Mucosa of gallbladder (tissue), 1 donor: ENCODE measurements around the gene CELA3A. TPM values are rescaled to one million over a fixed set of nuclear protein-coding genes. Genes with fewer than 3 reads are reported as not detected.
"Not testable (repeated sequence)": the region's sequence is repeated elsewhere in the genome, so short reads cannot be mapped to it uniquely, and the experiment has no call there.

ENCODE experiments used
- DNase-seq: peaks from one replicate; pipeline ENCODE4 v3.0.0-alpha.2; 2020; ENCODE audit warnings: low spot score
- total RNA-seq: library from RNA; stranded (reverse); gene quantifications from one replicate; pipeline ENCODE4 v1.2.1, GENCODE V29; 2021
- donor health status: DM: no; HTN: no; CAD: no.

Gene CELA3A
- total RNA-seq, 1 donor from 2014 or later, result 25.1 TPM

DNA sequence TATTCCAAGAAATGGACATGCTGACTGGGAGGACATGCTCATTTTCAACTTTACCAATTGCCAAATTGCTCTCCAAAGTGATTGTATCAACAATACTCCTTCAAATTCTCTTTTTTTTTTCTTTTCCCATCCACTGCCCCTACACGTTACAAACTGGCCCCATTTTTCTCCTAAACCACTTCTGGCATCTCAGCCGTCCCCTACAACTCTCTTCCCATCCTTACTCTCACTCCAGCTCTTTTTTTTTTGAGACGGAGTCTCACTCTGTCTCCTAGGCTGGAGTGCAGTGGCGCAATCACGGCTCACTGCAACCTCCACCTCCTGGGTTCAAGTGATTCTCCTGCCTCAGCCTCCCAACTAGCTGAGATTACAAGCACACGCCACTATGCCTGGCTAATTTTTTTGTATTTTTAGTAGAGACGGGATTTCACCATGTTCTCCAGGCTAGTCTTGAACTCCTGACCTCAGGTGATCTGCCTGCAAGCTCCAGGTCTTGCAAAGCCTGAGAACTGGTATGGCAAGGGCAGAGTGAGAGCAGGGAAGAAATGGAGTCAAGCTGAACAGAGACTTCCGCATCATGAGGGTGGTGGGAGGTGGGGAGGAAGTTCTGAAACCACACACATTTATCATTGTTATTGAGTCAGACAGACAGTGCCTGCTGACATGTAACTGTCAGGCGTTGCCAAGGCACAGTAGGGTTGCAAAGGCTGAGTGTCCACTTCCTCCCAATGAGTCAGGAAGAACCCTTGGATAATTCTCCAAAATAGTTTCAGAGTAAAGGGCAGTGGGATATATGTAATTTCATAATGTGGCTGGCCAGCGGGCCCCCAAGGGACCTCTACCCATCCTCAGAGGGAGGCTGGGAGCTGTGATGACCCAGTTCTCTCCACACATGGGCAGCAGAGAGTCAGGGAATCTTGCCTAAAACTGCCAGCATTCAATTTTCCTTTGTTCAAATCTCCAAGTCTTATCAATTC, 17.4 kb downstream of the CELA3A start:
- no peak for DNase-seq

DNA sequence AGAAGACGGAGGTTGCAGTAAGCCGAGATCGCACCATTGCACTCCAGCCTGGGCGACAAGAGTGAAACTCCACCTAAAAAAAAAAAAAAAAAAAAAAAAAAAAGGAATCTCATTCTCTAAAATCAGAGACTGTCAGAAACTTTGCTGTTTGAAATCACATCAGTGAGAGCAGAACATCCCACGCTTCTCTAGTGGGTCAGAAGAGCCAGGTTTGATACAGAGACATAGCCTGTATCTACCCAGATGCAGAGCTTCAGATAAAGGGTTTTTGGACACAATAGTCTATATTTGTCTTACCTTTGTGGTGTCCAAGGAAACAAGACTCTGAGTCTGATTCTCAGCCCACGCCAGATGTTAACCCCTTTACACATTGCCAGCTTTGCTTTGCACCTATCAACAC, 19.6 kb downstream of the CELA3A start:
- DNase-seq, result no peak

DNA sequence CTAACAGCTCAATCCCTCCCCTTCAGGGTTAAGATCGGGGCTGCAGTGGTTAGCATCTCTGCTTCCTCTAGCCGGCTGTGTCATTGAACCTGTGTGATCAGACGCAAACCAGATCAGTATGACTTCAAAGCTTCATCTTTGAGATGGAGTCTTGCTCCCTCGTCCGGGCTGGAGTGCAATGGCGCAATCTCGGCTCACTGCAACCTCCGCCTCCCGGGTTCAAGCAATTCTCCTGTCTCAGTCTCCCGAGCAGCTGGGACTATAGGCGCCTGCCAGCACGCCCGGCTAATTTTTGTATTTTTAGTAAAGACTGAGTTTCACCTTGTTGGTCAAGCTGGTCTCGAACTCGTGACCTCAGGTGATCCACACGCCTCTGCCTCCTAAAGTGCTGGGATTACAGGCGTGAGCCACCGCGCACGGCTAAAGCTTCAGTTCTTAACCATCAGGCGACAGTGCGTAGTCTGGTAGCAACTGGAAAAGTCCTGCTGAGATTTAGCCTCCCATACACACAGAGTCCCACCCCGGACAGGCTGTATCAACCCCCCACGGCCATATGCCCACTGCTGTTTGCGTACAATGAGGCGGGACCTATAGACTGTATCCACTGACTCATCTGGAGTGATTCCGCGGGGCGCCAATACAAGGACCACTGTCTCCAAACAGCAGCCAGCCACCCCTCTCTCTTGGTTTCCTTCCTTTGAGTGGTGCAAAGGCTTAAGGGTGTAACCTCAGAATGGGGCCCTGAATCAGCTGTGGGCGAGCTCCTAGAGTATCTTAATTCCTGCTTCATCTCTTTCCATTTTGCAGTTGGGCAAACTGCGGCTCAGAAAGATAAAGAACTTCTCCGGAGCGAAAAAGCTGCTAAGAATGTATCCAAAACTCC, 23.3 kb downstream of the CELA3A start:
- DNase-seq, result peak; percentile 51

GRCh38 chr1:22025368-22026155, 24.1 kb downstream of the CELA3A start:
- peak; percentile 69 for DNase-seq

DNA sequence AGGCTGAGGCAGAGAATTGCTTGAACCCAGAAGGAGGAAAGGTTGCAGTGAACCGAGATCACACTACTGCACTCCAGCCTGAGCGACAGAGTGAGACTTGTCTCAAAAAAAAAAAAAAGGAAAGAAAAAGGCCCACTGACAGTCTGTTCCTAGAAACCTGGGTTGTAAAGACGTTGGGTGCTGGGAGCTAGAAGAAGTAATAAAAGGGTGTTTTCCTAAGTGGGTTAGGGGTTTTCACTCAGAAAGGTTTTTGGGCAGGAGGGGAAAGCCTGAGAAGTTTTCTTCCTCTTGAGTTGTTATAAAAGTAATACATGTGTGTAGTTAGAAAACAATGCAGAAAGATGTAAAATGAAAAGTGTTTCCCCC, 25.4 kb downstream of the CELA3A start:
- no peak for DNase-seq

DNA sequence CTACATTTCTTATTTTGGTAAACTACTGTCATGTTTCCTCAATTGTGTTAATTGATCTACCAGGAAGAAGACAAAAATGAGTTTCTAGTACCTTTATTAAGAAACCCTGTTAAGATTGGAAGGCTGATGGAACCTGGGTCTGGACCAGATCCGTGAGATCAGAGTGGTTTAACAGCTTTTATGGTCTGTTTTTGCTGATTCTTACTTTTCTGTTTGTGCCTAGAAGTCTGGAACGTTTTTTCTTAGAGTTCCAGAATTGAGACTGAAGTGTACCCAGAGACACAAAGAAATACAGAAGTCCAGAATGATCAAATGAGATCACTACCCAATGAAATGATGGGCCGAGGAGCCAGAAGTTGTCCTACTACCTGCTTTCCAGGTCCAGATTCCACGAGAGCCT, 28.6 kb downstream of the CELA3A start:
- no peak for DNase-seq

- no peak for DNase-seq
Observed at GRCh38 chr1:22030473-22030872, 29.0 kb downstream of the CELA3A start.

DNA sequence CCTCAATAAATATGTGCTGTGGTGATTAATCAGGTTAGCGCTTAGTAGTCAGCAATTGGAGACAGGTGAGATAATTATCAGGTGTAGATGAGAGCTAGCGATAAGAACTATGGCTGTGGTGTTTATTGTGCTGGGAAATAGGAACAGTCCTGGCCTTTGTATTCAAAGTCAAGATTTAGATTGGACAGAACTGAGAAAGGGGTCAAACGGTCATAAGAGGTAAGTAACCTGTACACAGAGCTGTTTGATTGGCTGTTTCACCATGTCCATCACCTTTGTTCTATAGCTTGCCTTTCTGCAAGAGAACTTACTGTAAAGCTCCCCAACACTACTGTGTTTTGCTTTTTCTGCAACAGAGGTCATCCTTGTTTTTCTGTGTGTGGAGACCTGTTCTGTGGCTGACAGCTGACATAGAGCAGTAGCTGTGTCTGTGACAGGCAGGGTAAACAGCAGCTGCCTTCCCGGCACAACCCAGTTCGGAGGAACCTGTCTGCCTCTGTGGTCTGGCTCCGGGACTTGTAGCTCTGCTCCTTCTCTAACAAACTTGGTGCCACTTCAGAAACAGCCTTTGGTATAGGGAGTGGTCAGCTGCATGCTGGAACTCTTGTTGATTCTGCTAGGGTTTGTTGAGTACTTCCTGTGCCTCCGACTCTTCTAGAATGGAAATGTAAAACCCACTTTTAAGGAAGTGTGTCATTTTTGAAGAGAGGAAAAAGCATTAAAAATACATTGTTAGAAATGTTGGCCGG, 29.9 kb downstream of the CELA3A start:
- DNase-seq, result no peak

DNA sequence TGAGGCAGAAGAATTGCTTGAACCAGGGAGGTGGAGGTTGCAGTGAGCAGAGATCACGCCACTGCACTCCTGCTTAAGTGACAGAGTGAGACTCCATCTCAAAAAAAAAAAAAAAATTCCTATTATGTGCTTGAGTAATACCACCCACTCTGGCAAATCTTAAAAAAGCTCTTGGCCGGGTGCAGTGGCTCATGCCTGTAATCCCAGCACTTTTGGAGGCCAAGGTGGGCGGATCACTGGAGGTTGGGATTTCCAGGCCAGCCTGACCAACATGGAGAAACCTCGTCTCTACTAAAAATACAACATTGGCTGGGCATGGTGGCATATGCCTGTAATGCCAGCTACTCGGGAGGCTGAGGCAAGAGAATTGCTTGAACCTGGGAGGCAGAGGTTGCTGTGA, 33.4 kb downstream of the CELA3A start:
- not testable (repeated sequence) for DNase-seq

- DNase-seq, result no peak
Observed at GRCh38 chr1:22037520-22037919, 36.1 kb downstream of the CELA3A start.

DNA sequence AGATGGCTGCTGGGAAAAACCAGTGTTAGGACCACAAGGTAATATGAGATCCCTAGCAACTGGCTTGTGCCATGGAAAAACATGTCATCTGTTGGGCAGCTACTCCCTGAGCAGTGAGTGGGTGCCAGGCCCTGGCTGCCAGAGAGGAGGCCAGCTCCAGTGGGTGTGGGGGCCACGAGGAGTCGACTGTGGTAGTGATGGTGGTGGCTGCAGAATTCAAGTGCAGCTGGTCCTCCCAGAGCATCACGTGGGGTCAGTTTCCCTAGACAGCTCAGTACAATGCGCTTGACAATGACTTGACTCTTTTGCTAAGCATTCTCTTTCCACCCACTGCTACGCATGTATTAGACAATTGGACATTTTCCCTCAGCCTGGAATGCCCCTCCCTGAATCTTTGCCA, 36.6 kb downstream of the CELA3A start:
- DNase-seq, result no peak

- DNase-seq, result peak; percentile 72
Observed at GRCh38 chr1:22039594-22040285, 38.3 kb downstream of the CELA3A start.

GRCh38 chr1:22040286-22040623, 38.8 kb downstream of the CELA3A start:
- DNase-seq, result no peak

DNA sequence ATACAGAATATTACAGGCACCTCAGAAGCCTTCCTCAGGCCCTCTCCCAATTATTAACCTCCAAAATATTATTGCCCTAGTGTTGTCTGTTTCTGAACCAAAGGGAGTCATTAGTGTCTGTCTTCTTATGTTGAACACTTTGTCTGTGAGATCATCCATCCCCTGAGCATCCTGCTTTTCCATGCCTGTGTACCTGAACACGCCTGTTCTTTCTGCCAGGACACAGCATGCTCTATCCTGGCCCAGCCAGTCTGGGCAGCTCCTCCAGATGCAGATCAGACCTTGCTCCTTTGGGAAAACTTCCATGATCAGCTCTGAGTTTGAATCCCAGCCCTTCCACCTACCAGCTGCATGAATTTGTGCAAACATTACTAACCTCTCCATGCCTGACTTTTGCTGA, 40.0 kb downstream of the CELA3A start:
- no peak for DNase-seq

GRCh38 chr1:22043198-22043769, 41.8 kb downstream of the CELA3A start:
- peak; percentile 49 for DNase-seq

- no peak for DNase-seq
Observed at GRCh38 chr1:22044690-22045420, 43.4 kb downstream of the CELA3A start.

GRCh38 chr1:22045604-22046228, 44.3 kb downstream of the CELA3A start:
- no peak for DNase-seq

DNA sequence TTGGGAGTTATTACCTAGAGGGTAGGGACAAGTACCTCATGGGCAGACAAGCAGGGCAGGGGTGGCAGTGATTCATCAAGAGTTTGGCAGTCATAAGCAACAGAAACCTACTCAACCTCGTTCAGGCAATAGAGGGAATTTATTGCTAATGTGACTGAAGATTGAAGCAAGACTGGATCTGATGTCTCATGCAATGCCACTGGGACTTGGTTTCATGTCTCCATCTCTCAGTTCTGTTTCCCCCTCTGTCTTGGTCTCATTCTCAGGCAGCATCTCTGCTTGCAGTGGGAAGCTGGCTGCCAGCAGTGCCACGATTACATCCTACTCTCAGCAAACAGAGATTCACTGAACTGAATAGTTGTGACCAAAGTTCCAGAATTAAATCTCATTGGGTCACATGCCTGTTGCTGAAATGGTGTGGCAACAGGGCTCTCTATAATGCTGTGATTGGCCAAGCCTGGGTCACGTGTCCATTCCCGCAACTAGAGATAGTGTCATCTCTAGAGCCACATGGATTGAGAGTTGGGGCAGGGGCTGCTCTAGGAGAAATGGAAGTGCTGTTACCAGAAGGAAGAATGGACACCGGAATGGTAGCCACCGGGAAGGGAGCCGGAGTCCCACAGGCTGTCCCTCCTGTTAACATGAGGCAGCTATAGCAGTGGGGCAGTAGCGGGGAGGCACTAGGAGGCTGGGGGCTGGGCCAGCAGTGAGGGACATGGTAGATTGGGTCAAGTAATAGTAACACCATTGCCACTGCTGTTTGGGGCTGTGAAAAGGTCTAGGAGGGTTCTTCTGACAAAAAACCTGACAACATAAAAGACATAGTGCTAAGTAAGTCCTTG, 47.1 kb downstream of the CELA3A start:
- DNase-seq, result no peak
